ENCODE results near the gene FOXO1. TPM values are rescaled to one million over a fixed set of nuclear protein-coding genes. Genes with fewer than 3 reads are reported as not detected.

The FOXO1 gene
- total and polyA plus RNA-seq, 2 of the 13 experiments (the other 11 are each of a cell fraction or from before 2014, with no cell fraction given), result 8.1 to 13.1 TPM

GRCh38 chr13:40657307-40657706 lies 9.1 kb downstream of the FOXO1 start:
- Histone ChIP-seq H3K9ac (ENCODE audit: insufficient read depth, low read depth, low read length) (no peak overlapping the region), H3K79me2 (ENCODE audit: insufficient read depth, low read length) (peaks cover 97% of the 10 kb centered on the region), H3K4me1 (ENCODE audit: insufficient read depth, low read length) (peaks cover 59% of the 10 kb centered on the region), H3K27me3 (ENCODE audit: control insufficient read depth in 1 of 2, insufficient read depth in 2 of 2, low read length in 2 of 2) (no peaks in the 10 kb centered on the region; a peak in 1 of 5 replicates), H2AFZ (ENCODE audit: low read length) (no peak overlapping the region), H3K4me3 (replicated peaks in 1 of 3; ENCODE audit: insufficient read depth in 1 of 3, low read depth in 2 of 3, low read length in 3 of 3) (no peak overlapping the region), H3K27ac (ENCODE audit: extremely low read length, insufficient read depth, low read length) (no peak overlapping the region), H4K20me1 (ENCODE audit: insufficient read depth, low read length) (peaks cover 80% of the 10 kb centered on the region), H3K36me3 (replicated peaks in 1 of 2; ENCODE audit: control insufficient read depth in 1 of 2, insufficient read depth in 2 of 2, low read length in 2 of 2) (no peaks in the 10 kb centered on the region; a peak in 1 of 5 replicates), H3K9me3 (ENCODE audit: low read length) (no peaks in the 10 kb centered on the region), H3K4me2 (ENCODE audit: low read depth, low read length) (no peak overlapping the region)
- TF ChIP-seq YEATS2 (CRISPR knock-in tag; IDR thresholded peaks at IDR 0.05; ENCODE audit: borderline replicate concordance), result no peak
- no peak for TF ChIP-seq SNAI1 (CRISPR knock-in tag; IDR thresholded peaks at IDR 0.05; ENCODE audit: borderline replicate concordance)
- no peak for TF ChIP-seq ZNF382 (CRISPR knock-in tag; IDR thresholded peaks at IDR 0.05; ENCODE audit: borderline replicate concordance)
- no peak for TF ChIP-seq HOXA5 (CRISPR knock-in tag; IDR thresholded peaks at IDR 0.05)
- TF ChIP-seq HOXA3 (CRISPR knock-in tag; IDR thresholded peaks at IDR 0.05), result no peak
- no peak for TF ChIP-seq CHD4 (IDR thresholded peaks at IDR 0.05; ENCODE audit: borderline replicate concordance, low read length)
- TF ChIP-seq ZNF777 (CRISPR knock-in tag; IDR thresholded peaks at IDR 0.05), result no peak
- no peak for TF ChIP-seq KLF6 (CRISPR knock-in tag; IDR thresholded peaks at IDR 0.05)
- TF ChIP-seq SRSF9 (IDR thresholded peaks at IDR 0.05; ENCODE audit: borderline replicate concordance, insufficient read depth, low read depth, low read length, poor library complexity, severe bottlenecking), result no peak
- TF ChIP-seq ZNF446 (CRISPR knock-in tag; IDR thresholded peaks at IDR 0.05), result no peak
- TF ChIP-seq ZNF562 (CRISPR knock-in tag; IDR thresholded peaks at IDR 0.05; ENCODE audit: borderline replicate concordance), result no peak
- TF ChIP-seq, protein P1, sequence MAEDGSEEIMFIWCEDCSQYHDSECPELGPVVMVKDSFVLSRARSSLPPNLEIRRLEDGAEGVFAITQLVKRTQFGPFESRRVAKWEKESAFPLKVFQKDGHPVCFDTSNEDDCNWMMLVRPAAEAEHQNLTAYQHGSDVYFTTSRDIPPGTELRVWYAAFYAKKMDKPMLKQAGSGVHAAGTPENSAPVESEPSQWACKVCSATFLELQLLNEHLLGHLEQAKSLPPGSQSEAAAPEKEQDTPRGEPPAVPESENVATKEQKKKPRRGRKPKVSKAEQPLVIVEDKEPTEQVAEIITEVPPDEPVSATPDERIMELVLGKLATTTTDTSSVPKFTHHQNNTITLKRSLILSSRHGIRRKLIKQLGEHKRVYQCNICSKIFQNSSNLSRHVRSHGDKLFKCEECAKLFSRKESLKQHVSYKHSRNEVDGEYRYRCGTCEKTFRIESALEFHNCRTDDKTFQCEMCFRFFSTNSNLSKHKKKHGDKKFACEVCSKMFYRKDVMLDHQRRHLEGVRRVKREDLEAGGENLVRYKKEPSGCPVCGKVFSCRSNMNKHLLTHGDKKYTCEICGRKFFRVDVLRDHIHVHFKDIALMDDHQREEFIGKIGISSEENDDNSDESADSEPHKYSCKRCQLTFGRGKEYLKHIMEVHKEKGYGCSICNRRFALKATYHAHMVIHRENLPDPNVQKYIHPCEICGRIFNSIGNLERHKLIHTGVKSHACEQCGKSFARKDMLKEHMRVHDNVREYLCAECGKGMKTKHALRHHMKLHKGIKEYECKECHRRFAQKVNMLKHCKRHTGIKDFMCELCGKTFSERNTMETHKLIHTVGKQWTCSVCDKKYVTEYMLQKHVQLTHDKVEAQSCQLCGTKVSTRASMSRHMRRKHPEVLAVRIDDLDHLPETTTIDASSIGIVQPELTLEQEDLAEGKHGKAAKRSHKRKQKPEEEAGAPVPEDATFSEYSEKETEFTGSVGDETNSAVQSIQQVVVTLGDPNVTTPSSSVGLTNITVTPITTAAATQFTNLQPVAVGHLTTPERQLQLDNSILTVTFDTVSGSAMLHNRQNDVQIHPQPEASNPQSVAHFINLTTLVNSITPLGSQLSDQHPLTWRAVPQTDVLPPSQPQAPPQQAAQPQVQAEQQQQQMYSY (CRISPR knock-in tag; IDR thresholded peaks at IDR 0.05), result no peak
- TF ChIP-seq, protein P2, sequence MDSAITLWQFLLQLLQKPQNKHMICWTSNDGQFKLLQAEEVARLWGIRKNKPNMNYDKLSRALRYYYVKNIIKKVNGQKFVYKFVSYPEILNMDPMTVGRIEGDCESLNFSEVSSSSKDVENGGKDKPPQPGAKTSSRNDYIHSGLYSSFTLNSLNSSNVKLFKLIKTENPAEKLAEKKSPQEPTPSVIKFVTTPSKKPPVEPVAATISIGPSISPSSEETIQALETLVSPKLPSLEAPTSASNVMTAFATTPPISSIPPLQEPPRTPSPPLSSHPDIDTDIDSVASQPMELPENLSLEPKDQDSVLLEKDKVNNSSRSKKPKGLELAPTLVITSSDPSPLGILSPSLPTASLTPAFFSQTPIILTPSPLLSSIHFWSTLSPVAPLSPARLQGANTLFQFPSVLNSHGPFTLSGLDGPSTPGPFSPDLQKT (CRISPR knock-in tag; IDR thresholded peaks at IDR 0.05; ENCODE audit: borderline replicate concordance), result no peak
- no peak for TF ChIP-seq CENPT (CRISPR knock-in tag; IDR thresholded peaks at IDR 0.05; ENCODE audit: low read depth)
- FAIRE-seq (no peak), DNase-seq (ENCODE audit: low spot score) (no peak), ATAC-seq (no peak)
- 96% methylated on average over 5 of the region's 5 CpGs for WGBS (ENCODE audit: low lambda C conversion rate)
- ChIA-PET CTCF (ENCODE audit: low intra/inter-chr PET ratio, low total read pairs) (no interaction called here), POLR2A (no interaction called here)
- BruUV-seq (replicated peaks), result no TSS peak
- in situ Hi-C loops (cut with HindIII; ENCODE audit: extremely low pct_ligation_motif_present, low pct_unique_long_range_greater_than_20kb), result no loop called here
- intact Hi-C loops (cut with micrococcal nuclease; ENCODE audit: unreplicated experiment), result no loop called here
